ACHN (cell line): Measurements from ENCODE around the gene BAD.

Experiments
- DNase-seq: peaks from one replicate; pipeline ENCODE4 v3.0.0-alpha.2; 2015
- in situ Hi-C: cut with HindIII; loops from 2 replicates; pipeline ENCODE4 v1.10.0; 2017; ENCODE audit warnings: low sequenced_read_pairs, low pct_ligation_motif_present, low pct_unique_long_range_greater_than_20kb

Gene BAD

GRCh38 chr11:64240435-64241240 is 43.8 kb downstream of the BAD start, which contains the start of gene FKBP2:
FKBP2 (plus strand) TSS chr11:64241095; CDS start chr11:64242388, 1,293 bp downstream.
- in situ Hi-C loops, result no loop called here
- DNase-seq, result peak; percentile 94

GRCh38 chr11:64239662-64240434 is 44.6 kb downstream of the BAD start:
- no peak for DNase-seq
- in situ Hi-C loops, result no loop called here

GRCh38 chr11:64238999-64239398 is 45.5 kb downstream of the BAD start:
- in situ Hi-C loops, result no loop called here
- no peak for DNase-seq

- DNase-seq, result no peak
- in situ Hi-C loops, result no loop called here
Measured at GRCh38 chr11:64238076-64238475, 46.4 kb downstream of the BAD start.

GRCh38 chr11:64237484-64237951 is 46.9 kb downstream of the BAD start:
- DNase-seq, result no peak
- in situ Hi-C loops, result no loop called here

- DNase-seq, result no peak
- in situ Hi-C loops, result no loop called here
Measured at GRCh38 chr11:64235437-64236161, 48.9 kb downstream of the BAD start.

GRCh38 chr11:64234647-64235379 is 49.7 kb downstream of the BAD start:
- in situ Hi-C loops, result no loop called here
- DNase-seq, result peak; percentile 41

- peak; percentile 70 for DNase-seq
- in situ Hi-C loops, result no loop called here
Measured at GRCh38 chr11:64233913-64234586, 50.4 kb downstream of the BAD start, which contains the start of gene VEGFB. VEGFB (plus strand) TSS chr11:64234584; CDS start chr11:64234834, 250 bp downstream.

GRCh38 chr11:64232967-64233315 is 51.5 kb downstream of the BAD start:
- no peak for DNase-seq
- in situ Hi-C loops, result no loop called here

GRCh38 chr11:64232182-64232966 is 52.1 kb downstream of the BAD start:
- no peak for DNase-seq
- in situ Hi-C loops, result no loop called here

GRCh38 chr11:64231546-64231945 is 52.9 kb downstream of the BAD start:
- in situ Hi-C loops, result no loop called here
- DNase-seq, result no peak

- no peak for DNase-seq
- in situ Hi-C loops, result no loop called here
Measured at GRCh38 chr11:64230985-64231365, 53.5 kb downstream of the BAD start.

- in situ Hi-C loops, result no loop called here
- DNase-seq, result peak; percentile 92
Measured at GRCh38 chr11:64230171-64230984, 54.1 kb downstream of the BAD start, which contains the start of gene DNAJC4. DNAJC4 (plus strand) TSS chr11:64230548; CDS start chr11:64230855, 307 bp downstream.

- in situ Hi-C loops, result no loop called here
- DNase-seq, result no peak
Measured at GRCh38 chr11:64229744-64230170, 54.7 kb downstream of the BAD start.

- in situ Hi-C loops, result no loop called here
- no peak for DNase-seq
Measured at GRCh38 chr11:64229090-64229743, 55.2 kb downstream of the BAD start.
